LHCN-M2 (cell line): Measurements from ENCODE around the gene CHADL. TPM values are rescaled to one million over a fixed set of nuclear protein-coding genes. Genes with fewer than 3 reads are reported as not detected.

Source experiments
- DNase-seq: peaks from one replicate; pipeline ENCODE4 v3.0.0-alpha.2; 2012; ENCODE audit warnings: low read depth
- total RNA-seq: library from RNA; depleted of rRNA; stranded (reverse); fragments of >200 nt; gene quantifications from 2 replicates; pipeline ENCODE4 v1.2.3, GENCODE V29; 2014

Gene CHADL
- total RNA-seq, 1 experiment from 2014 or later, result 2.4 TPM

DNA sequence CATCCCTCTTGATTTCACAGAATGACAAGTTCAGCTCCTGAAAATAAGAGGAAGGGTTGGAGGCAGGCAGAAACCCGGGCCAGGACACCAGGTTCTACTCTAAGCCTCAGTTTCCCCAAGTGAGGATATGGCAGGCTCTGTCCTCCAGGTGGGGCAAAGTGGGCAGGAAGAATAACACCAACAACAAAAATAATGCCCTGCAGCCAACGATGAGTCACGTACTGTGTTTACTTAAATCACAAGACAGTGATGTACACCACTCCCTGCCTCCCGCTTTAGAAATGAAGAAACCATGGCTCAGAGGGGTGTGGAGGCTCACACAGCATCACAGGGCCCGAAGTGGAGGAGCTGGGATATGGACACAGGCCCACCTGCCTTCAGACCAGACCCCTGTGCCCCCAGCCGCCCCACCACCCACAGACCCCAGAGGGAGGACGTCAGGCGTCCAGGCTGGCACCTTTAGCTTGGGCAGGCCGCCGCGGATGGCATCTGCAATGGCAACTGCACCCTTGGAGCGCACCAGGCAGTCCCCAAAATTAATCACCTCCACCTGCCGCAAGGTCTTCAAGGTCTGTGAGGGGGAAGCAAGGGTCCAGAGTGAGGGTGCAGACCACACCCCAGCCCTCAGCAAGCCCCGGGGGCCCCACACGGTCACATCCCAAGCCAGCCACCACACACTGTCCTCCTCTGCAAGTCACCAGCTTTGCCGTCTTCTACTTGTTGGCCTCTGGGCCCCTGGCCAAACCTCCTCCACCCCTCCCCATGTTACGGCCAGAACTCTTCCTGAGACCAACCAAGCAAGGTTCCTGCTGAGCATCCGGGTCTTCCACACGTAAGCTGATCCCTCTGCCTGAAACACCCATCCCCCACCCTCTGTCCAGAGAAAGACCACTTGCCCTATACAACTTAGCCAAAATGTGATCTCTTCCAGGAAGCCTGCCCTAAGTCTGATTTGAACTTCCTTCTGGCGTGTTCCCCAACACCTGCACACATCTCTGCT, 15.8 kb upstream of the CHADL start:
- peak; percentile 75 for DNase-seq

DNA sequence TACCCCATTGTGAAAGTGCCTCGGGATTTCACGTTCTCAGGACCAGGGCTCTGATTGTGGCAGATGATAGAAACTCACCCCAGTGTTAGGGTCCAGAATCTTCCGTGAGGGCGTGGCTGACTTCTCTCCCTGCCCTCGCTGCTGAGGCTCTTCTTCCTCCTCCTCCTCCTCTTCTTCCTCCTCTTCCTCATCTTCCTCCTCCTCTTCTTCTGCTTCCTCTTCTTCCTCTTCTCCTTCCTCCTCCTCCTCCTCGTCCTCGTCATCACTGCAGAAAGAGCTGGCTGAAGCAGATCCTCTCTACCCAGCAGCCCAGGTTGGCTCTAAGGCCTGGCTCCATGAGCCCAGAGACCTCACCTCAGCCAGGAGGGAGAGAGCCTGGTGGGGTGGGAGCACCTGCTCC, 13.5 kb upstream of the CHADL start:
- no peak for DNase-seq

DNA sequence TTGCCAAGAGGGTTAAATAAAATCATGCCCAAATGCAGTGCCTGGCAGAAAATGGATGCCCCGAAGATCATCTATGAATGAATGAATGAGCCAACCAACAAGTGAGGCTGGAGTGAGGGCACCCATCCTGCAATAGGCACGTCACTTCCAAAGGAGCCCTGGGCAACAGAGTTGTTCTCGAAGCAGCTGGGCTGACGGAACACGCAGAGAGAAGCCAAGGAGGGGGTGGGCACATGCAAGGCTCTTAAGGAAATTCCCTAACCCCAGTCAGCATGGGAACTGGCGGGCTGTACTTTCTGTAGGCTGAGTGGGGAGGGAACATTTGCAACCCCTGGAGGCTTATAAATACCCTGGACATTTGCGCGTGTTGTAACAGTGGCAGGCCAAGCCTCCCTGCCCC, 11.6 kb upstream of the CHADL start:
- DNase-seq, result no peak

GRCh38 chr22:41250127-41250526, 9.4 kb upstream of the CHADL start:
- no peak for DNase-seq

- no peak for DNase-seq
Observed at GRCh38 chr22:41249442-41249841, 8.7 kb upstream of the CHADL start.

GRCh38 chr22:41248758-41249157, 8.0 kb upstream of the CHADL start:
- no peak for DNase-seq

DNA sequence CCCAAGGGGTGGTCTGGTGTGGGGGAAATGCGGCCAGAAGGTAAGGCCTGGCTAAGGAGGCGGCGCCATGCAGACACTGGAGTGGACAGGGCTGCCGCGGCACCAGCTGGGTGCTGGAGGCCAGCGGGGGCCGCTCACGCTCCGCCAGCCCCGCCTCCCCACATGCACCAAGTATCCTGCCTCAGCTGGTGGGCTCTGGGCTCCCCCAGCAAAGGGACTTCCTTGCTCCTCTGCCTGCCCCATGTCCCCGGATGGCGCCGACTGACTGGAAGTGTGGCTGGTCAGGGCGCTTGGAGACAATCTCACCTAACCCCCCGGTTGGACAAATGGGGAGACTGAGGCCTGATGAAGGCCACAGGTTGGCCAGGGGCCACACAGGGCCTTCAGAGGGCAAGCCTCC, 7.6 kb upstream of the CHADL start:
- DNase-seq, result no peak

DNA sequence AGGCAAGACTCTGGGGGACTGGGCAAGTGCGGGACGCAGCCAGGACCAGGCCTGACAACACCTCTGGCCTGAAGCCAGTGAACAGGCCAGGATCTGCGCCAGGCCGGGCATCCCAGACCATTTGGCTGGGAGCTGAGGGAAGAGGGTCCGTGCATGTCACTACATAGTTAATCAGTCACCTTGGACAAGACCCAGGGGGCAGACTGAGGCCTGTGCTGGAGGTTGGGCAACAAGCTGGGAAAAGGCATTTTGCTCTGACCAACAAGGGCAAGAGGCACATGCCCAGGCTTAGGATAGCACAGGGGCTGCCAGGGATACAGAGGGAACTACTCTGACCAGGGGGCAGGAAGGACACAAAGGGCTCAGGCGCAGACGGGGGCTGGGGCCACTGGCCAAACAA, 7.0 kb upstream of the CHADL start:
- no peak for DNase-seq

DNA sequence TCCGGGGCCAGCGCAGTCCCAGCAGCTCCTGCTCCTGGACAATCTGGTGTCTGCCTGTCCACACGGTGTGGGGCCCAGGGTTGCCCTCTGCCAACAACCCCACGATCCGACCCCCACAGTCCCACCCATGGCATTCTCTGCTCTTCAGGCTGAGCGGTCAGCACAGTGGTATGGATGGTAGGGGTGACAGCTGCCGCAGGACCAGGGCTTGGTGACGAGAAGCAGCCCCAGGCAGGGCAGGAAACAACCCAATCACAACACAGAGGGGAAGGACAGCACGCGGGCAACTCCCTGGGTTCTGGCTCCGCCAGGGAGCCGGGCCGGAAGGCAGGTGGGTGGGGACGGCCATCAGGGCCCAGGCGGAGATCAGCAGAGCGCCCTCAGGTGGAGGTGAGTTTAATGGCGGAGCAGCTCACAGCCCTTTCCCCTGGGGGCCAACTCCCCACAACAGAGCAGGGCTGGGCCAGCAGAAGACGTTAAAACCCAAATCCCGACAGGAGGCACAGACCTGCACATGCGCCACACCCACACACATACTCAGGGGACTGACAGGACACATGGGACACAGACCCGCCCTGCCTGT, 5.3 kb upstream of the CHADL start:
- no peak for DNase-seq

GRCh38 chr22:41243361-41243760, 2.6 kb upstream of the CHADL start:
- no peak for DNase-seq

- DNase-seq, result peak; percentile 30
Observed at GRCh38 chr22:41242396-41243117, 1.8 kb upstream of the CHADL start.

DNA sequence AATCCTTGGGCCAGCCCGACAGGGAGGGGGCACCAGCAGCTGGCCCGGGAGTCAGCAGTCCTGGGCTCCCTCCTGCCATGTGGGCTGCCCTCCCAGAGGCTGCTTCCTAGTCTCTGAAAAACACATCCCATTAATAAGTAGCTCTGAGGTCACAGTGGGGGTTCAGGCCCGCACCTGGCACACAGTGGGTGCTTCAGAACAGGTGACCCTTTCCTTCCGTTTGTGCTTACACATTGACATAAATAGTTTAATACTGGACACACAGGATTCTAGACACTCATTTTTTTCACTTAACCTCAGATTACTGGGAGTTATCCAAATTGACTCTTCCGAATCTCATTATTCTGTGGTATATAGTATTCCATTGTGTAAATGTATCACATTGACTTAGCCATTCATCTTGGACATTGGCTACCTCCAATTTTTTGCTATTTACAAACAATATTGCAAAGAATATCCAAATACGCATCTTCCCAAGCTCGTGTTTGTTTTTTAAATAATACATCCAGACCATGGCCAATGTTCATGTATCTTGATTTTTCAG, 474 bp upstream of the CHADL start:
- no peak for DNase-seq

- DNase-seq, result no peak
Observed at GRCh38 chr22:41239443-41240128, 1.1 kb downstream of the CHADL start.

- DNase-seq, result no peak
Observed at GRCh38 chr22:41238570-41239442, 1.9 kb downstream of the CHADL start.

GRCh38 chr22:41237707-41238569, 2.8 kb downstream of the CHADL start:
- DNase-seq, result peak; percentile 32

GRCh38 chr22:41237036-41237706, 3.6 kb downstream of the CHADL start:
- no peak for DNase-seq

GRCh38 chr22:41234815-41235695, 5.7 kb downstream of the CHADL start:
- no peak for DNase-seq

- no peak for DNase-seq
Observed at GRCh38 chr22:41231369-41231768, 9.4 kb downstream of the CHADL start.
